ENCODE data around the gene ZNF580. TPM values are rescaled to one million over a fixed set of nuclear protein-coding genes. Genes with fewer than 3 reads are reported as not detected.

Gene ZNF580
- total RNA-seq, 1 donor from 2014 or later, result 11.8 TPM

- Histone ChIP-seq H3K9me3 (replicated peaks) (no peaks in the 10 kb centered on the region), H3K36me3 (peaks cover 10% of the 10 kb centered on the region), H3K4me1 (peaks cover 79% of the 10 kb centered on the region), H3K27me3 (ENCODE audit: low read depth) (no peaks in the 10 kb centered on the region), H3K27ac (replicated peaks) (no peak overlapping the region), H3K4me3 (peak overlapping the region; percentile 93)
- intact Hi-C loops (cut with micrococcal nuclease), result no loop called here
- TF ChIP-seq CTCF (IDR thresholded peaks at IDR 0.05; ENCODE audit: borderline replicate concordance), result no peak
- no peak for DNase-seq
These were observed 4.7 kb downstream of the ZNF580 start for GRCh38 chr19:55645512-55645881.

GRCh38 chr19:55646889-55647731 is 6.3 kb downstream of the ZNF580 start:
- peak overlapping the region; percentile 97 for H3K4me3 ChIP-seq
- no peak for TF ChIP-seq CTCF (IDR thresholded peaks at IDR 0.05; ENCODE audit: borderline replicate concordance)

GRCh38 chr19:55647732-55648584 is 7.2 kb downstream of the ZNF580 start, which contains the start of gene CCDC106:
CCDC106 (plus strand) TSS chr19:55648212; CDS start chr19:55649047, 835 bp downstream.
- intact Hi-C loops (cut with micrococcal nuclease), result no loop called here
- H3K4me3 ChIP-seq, result peak within 1 kb of the TSS; percentile 97
- peak; percentile 74 for DNase-seq
- H3K27ac ChIP-seq (replicated peaks), result peak within 1 kb of the TSS; percentile 94
- H3K36me3 ChIP-seq, result peaks cover 17% of the 10 kb centered on the region
- TF ChIP-seq CTCF (IDR thresholded peaks at IDR 0.05; ENCODE audit: borderline replicate concordance), result no peak
- H3K9me3 ChIP-seq (replicated peaks), result no peaks in the 10 kb centered on the region
- H3K27me3 ChIP-seq (ENCODE audit: low read depth), result no peaks in the 10 kb centered on the region
- H3K4me1 ChIP-seq, result peaks cover 58% of the 10 kb centered on the region

More at GRCh38 chr19:55646889-55647731, 6.3 kb downstream of the ZNF580 start:
- Histone ChIP-seq H3K4me1 (peaks cover 63% of the 10 kb centered on the region), H3K9me3 (replicated peaks) (no peaks in the 10 kb centered on the region), H3K27ac (replicated peaks) (peak overlapping the region; percentile 94), H3K27me3 (ENCODE audit: low read depth) (no peaks in the 10 kb centered on the region), H3K36me3 (peaks cover 13% of the 10 kb centered on the region)
- intact Hi-C loops (cut with micrococcal nuclease), result no loop called here
- no peak for DNase-seq

- TF ChIP-seq CTCF (IDR thresholded peaks at IDR 0.05; ENCODE audit: borderline replicate concordance), result no peak
- Histone ChIP-seq H3K27ac (replicated peaks) (peak overlapping the region; percentile 94), H3K9me3 (replicated peaks) (no peaks in the 10 kb centered on the region), H3K4me1 (peaks cover 56% of the 10 kb centered on the region), H3K27me3 (ENCODE audit: low read depth) (no peaks in the 10 kb centered on the region), H3K36me3 (peaks cover 17% of the 10 kb centered on the region), H3K4me3 (peak overlapping the region; percentile 97)
- no peak for DNase-seq
- intact Hi-C loops (cut with micrococcal nuclease), result no loop called here
These were observed 7.9 kb downstream of the ZNF580 start for GRCh38 chr19:55648585-55649267.

All from left ventricle myocardium inferior (tissue), 1 donor.